NCI-H146 treated with DMSO at 0.1 percent for 48 hours (cell line): Measurements from ENCODE around the gene MAP4K1.
"Not testable (repeated sequence)": the region's sequence is repeated elsewhere in the genome, so short reads cannot be mapped to it uniquely, and the experiment has no call there.

ENCODE experiments used
- DNase-seq: peaks from one replicate; lab custom pipeline; 2025; ENCODE audit not compliant: unreplicated experiment; lab: John Stamatoyannopoulos, UW

Gene MAP4K1

GRCh38 chr19:38579304-38579703 lies 38.4 kb downstream of the MAP4K1 start:
- not testable (repeated sequence) for DNase-seq

- no peak for DNase-seq
Observed at GRCh38 chr19:38577826-38578225, 39.9 kb downstream of the MAP4K1 start.

GRCh38 chr19:38571682-38572081 lies 46.1 kb downstream of the MAP4K1 start:
- DNase-seq: no peak

- DNase-seq: peak; percentile 21
Observed at GRCh38 chr19:38569368-38569983, 48.3 kb downstream of the MAP4K1 start.

GRCh38 chr19:38565691-38566105 lies 52.1 kb downstream of the MAP4K1 start:
- no peak for DNase-seq

- DNase-seq: no peak
Observed at GRCh38 chr19:38564981-38565690, 52.6 kb downstream of the MAP4K1 start.

GRCh38 chr19:38563475-38563874 lies 54.3 kb downstream of the MAP4K1 start:
- DNase-seq: no peak

- DNase-seq: no peak
Observed at GRCh38 chr19:38562096-38562495, 55.7 kb downstream of the MAP4K1 start.

- DNase-seq: no peak
Observed at GRCh38 chr19:38561658-38562057, 56.1 kb downstream of the MAP4K1 start.

- DNase-seq: no peak
Observed at GRCh38 chr19:38561053-38561606, 56.6 kb downstream of the MAP4K1 start.

GRCh38 chr19:38559428-38560401 lies 58.0 kb downstream of the MAP4K1 start:
- DNase-seq: no peak

- not testable (repeated sequence) for DNase-seq
Observed at GRCh38 chr19:38558933-38559332, 58.8 kb downstream of the MAP4K1 start.

GRCh38 chr19:38557205-38557799 lies 60.5 kb downstream of the MAP4K1 start:
- no peak for DNase-seq

- no peak for DNase-seq
Observed at GRCh38 chr19:38556521-38557174, 61.1 kb downstream of the MAP4K1 start.

- DNase-seq: no peak
Observed at GRCh38 chr19:38555200-38555599, 62.6 kb downstream of the MAP4K1 start.

- no peak for DNase-seq
Observed at GRCh38 chr19:38554676-38555141, 63.0 kb downstream of the MAP4K1 start.

- DNase-seq: not testable (repeated sequence)
Observed at GRCh38 chr19:38553239-38553638, 64.5 kb downstream of the MAP4K1 start.

GRCh38 chr19:38551450-38551813 lies 66.3 kb downstream of the MAP4K1 start:
- no peak for DNase-seq

GRCh38 chr19:38550376-38550775 lies 67.4 kb downstream of the MAP4K1 start:
- no peak for DNase-seq

GRCh38 chr19:38549942-38550341 lies 67.8 kb downstream of the MAP4K1 start:
- DNase-seq: no peak
